ENCODE measurements around the gene EML5.

Gene EML5

GRCh38 chr14:88804477-88804876 lies 11.7 kb upstream of the EML5 start:
- Histone ChIP-seq H3K4me3 (no peak overlapping the region), H3K4me1 (no peaks in the 10 kb centered on the region), H3K27ac (no peak overlapping the region), H3K9me3 (peaks cover 0 to 9% (median 6%) of the 10 kb centered on the region in 3 donors), H3K36me3 (no peaks in the 10 kb centered on the region), H3K27me3 (peaks cover 0 to 3% of the 10 kb centered on the region in 2 donors)
- DNase-seq, result no peak
- intact Hi-C loops (cut with DNase I; ENCODE audit: low total_unique reads), result no loop called here
- TF ChIP-seq CTCF (IDR thresholded peaks at IDR 0.05), result no peak

- no peak for DNase-seq
- Histone ChIP-seq H3K4me1 (no peaks in the 10 kb centered on the region), H3K27ac (no peak overlapping the region), H3K9me3 (peaks cover 0 to 7% (median 4%) of the 10 kb centered on the region in 3 donors), H3K4me3 (no peak overlapping the region), H3K27me3 (peaks cover 0 to 3% of the 10 kb centered on the region in 2 donors), H3K36me3 (no peaks in the 10 kb centered on the region)
- intact Hi-C loops (cut with DNase I; ENCODE audit: low total_unique reads), result no loop called here
- TF ChIP-seq CTCF (IDR thresholded peaks at IDR 0.05), result no peak
Observed at GRCh38 chr14:88804035-88804434, 11.3 kb upstream of the EML5 start.

GRCh38 chr14:88802596-88802995 lies 9.8 kb upstream of the EML5 start:
- no peak for TF ChIP-seq CTCF (IDR thresholded peaks at IDR 0.05)
- Histone ChIP-seq H3K9me3 (no peaks in the 10 kb centered on the region), H3K27ac (no peak overlapping the region), H3K27me3 (peaks cover 0 to 3% of the 10 kb centered on the region in 2 donors), H3K4me3 (no peak overlapping the region), H3K36me3 (no peaks in the 10 kb centered on the region), H3K4me1 (no peaks in the 10 kb centered on the region)
- intact Hi-C loops (cut with DNase I; ENCODE audit: low total_unique reads), result no loop called here
- no peak for DNase-seq

- Histone ChIP-seq H3K36me3 (no peaks in the 10 kb centered on the region), H3K4me3 (no peak overlapping the region), H3K9me3 (no peaks in the 10 kb centered on the region), H3K4me1 (no peaks in the 10 kb centered on the region), H3K27ac (no peak overlapping the region), H3K27me3 (peaks cover 0 to 3% of the 10 kb centered on the region in 2 donors)
- intact Hi-C loops (cut with DNase I; ENCODE audit: low total_unique reads), result no loop called here
- no peak for TF ChIP-seq CTCF (IDR thresholded peaks at IDR 0.05)
- DNase-seq, result no peak
Observed at GRCh38 chr14:88799522-88799921, 6.8 kb upstream of the EML5 start.

- TF ChIP-seq CTCF (IDR thresholded peaks at IDR 0.05), result no peak
- DNase-seq, result no peak
- no peaks in the 10 kb centered on the region for H3K36me3 ChIP-seq
- H3K9me3 ChIP-seq, result no peaks in the 10 kb centered on the region
- intact Hi-C loops (cut with DNase I; ENCODE audit: low total_unique reads), result no loop called here
- no peak overlapping the region for H3K27ac ChIP-seq
- H3K4me3 ChIP-seq, result no peak overlapping the region
- H3K4me1 ChIP-seq, result peaks cover 0 to 5% (median 2%) of the 10 kb centered on the region in 4 donors
- H3K27me3 ChIP-seq, result no peaks in the 10 kb centered on the region
Observed at GRCh38 chr14:88798156-88798555, 5.4 kb upstream of the EML5 start.

GRCh38 chr14:88793259-88793625 lies 489 bp upstream of the EML5 start:
- peak overlapping the region; percentile 69 to 74 for H3K4me3 ChIP-seq
- no peaks in the 10 kb centered on the region for H3K36me3 ChIP-seq
- peak overlapping the region; percentile 67 to 72 for H3K27ac ChIP-seq
- peak in 1 of 2 experiments; percentile 2 for TF ChIP-seq CTCF (IDR thresholded peaks at IDR 0.05)
- intact Hi-C loops (cut with DNase I; ENCODE audit: low total_unique reads), result no loop called here
- H3K27me3 ChIP-seq, result no peaks in the 10 kb centered on the region
- H3K9me3 ChIP-seq, result no peaks in the 10 kb centered on the region
- DNase-seq, result no peak
- peaks cover 0 to 16% (median 10%) of the 10 kb centered on the region in 4 donors for H3K4me1 ChIP-seq

Measured in tibial artery (tissue), 4 donors.